ENCODE data around the gene TSPAN14.

Gene TSPAN14

GRCh38 chr10:80489371-80490112, 35.4 kb downstream of the TSPAN14 start:
- no peak for DNase-seq (ENCODE audit: low read depth in 1 of 2, low spot score in 1 of 2)
- Histone ChIP-seq H3K4me3 (replicated peaks; ENCODE audit: insufficient read depth, low read length) (no peak overlapping the region), H3K27me3 (ENCODE audit: insufficient read depth, poor library complexity, severe bottlenecking) (no peaks in the 10 kb centered on the region), H3K27ac (replicated peaks) (peak overlapping the region; percentile 84)
- TF ChIP-seq, protein P1, sequence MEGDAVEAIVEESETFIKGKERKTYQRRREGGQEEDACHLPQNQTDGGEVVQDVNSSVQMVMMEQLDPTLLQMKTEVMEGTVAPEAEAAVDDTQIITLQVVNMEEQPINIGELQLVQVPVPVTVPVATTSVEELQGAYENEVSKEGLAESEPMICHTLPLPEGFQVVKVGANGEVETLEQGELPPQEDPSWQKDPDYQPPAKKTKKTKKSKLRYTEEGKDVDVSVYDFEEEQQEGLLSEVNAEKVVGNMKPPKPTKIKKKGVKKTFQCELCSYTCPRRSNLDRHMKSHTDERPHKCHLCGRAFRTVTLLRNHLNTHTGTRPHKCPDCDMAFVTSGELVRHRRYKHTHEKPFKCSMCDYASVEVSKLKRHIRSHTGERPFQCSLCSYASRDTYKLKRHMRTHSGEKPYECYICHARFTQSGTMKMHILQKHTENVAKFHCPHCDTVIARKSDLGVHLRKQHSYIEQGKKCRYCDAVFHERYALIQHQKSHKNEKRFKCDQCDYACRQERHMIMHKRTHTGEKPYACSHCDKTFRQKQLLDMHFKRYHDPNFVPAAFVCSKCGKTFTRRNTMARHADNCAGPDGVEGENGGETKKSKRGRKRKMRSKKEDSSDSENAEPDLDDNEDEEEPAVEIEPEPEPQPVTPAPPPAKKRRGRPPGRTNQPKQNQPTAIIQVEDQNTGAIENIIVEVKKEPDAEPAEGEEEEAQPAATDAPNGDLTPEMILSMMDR (IDR thresholded peaks at IDR 0.05; ENCODE audit: insufficient read depth, low read length): no peak
- no peak for TF ChIP-seq GABPA (IDR thresholded peaks at IDR 0.05; ENCODE audit: low read depth)

DNA sequence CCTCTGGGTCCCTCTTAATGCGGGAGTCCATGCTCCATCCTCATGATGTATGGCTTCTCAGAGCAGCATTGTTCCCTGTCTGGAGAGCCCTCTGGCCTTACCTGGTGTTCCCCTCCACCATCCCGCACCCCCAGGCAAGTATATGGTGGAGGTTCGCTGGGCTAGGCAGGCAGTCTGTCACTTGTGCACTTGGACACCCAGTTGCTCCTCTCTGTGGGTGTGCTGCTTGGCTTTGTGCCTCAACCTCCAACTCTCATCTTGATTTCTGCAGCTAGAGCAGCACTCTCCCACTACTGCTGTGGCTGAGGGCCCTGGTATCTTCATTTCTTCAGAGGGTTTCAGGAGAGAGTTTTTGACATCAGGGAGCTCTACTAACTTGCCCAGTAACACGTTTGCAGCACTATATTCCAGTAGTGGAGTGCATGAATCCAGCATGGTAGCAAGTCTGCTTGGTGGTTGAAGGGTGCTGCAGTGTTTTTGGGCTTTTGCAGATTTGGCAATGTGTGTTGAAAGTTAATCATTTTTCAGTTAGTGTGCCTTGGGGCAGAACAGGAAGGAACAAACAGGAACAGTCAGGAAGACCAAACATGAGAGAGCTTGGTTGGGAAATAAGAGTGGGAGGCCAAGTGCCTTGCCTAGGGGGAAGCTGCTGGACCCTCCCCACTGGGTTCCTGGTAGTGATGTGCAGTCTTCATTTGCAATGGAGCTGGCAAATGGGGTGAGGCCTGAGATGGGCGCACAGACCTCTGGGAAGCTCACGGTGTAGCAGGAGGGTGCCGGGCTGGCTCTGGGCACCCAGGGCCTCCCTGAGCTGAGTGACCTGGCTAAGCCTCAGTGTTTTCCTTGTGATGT, 37.4 kb downstream of the TSPAN14 start:
- H3K27ac ChIP-seq (replicated peaks): peak overlapping the region; percentile 84
- H3K4me3 ChIP-seq (replicated peaks; ENCODE audit: insufficient read depth, low read length): no peak overlapping the region
- TF ChIP-seq SPI1 (IDR thresholded peaks at IDR 0.05; ENCODE audit: borderline replicate concordance, low read depth) (peak; percentile 75; the same call in 1 of the 2 replicates), GABPA (IDR thresholded peaks at IDR 0.05; ENCODE audit: low read depth) (peak; percentile 52; the same call in 1 of the 2 replicates), POLR2AphosphoS5 (IDR thresholded peaks at IDR 0.05; ENCODE audit: low read depth) (peak; percentile 74)
- TF ChIP-seq, protein P1 (IDR thresholded peaks at IDR 0.05; ENCODE audit: insufficient read depth, low read length): no peak
- TF ChIP-seq, protein P2, sequence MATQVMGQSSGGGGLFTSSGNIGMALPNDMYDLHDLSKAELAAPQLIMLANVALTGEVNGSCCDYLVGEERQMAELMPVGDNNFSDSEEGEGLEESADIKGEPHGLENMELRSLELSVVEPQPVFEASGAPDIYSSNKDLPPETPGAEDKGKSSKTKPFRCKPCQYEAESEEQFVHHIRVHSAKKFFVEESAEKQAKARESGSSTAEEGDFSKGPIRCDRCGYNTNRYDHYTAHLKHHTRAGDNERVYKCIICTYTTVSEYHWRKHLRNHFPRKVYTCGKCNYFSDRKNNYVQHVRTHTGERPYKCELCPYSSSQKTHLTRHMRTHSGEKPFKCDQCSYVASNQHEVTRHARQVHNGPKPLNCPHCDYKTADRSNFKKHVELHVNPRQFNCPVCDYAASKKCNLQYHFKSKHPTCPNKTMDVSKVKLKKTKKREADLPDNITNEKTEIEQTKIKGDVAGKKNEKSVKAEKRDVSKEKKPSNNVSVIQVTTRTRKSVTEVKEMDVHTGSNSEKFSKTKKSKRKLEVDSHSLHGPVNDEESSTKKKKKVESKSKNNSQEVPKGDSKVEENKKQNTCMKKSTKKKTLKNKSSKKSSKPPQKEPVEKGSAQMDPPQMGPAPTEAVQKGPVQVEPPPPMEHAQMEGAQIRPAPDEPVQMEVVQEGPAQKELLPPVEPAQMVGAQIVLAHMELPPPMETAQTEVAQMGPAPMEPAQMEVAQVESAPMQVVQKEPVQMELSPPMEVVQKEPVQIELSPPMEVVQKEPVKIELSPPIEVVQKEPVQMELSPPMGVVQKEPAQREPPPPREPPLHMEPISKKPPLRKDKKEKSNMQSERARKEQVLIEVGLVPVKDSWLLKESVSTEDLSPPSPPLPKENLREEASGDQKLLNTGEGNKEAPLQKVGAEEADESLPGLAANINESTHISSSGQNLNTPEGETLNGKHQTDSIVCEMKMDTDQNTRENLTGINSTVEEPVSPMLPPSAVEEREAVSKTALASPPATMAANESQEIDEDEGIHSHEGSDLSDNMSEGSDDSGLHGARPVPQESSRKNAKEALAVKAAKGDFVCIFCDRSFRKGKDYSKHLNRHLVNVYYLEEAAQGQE (IDR thresholded peaks at IDR 0.05; ENCODE audit: insufficient replicate concordance, low read depth): peak; percentile 28
- H3K27me3 ChIP-seq (ENCODE audit: insufficient read depth, poor library complexity, severe bottlenecking): no peaks in the 10 kb centered on the region
- peak; percentile 96 for DNase-seq (ENCODE audit: low read depth in 1 of 2, low spot score in 1 of 2)

GRCh38 chr10:80492848-80493521, 38.9 kb downstream of the TSPAN14 start:
- Histone ChIP-seq H3K27ac (replicated peaks) (peak overlapping the region; percentile 84), H3K4me3 (replicated peaks; ENCODE audit: insufficient read depth, low read length) (no peak overlapping the region), H3K27me3 (ENCODE audit: insufficient read depth, poor library complexity, severe bottlenecking) (no peaks in the 10 kb centered on the region)
- DNase-seq (ENCODE audit: low read depth in 1 of 2, low spot score in 1 of 2): no peak
- TF ChIP-seq, protein P1 (IDR thresholded peaks at IDR 0.05; ENCODE audit: insufficient read depth, low read length): no peak

- Histone ChIP-seq H3K4me3 (replicated peaks; ENCODE audit: insufficient read depth, low read length) (no peak overlapping the region), H3K27ac (replicated peaks) (peak overlapping the region; percentile 84), H3K27me3 (ENCODE audit: insufficient read depth, poor library complexity, severe bottlenecking) (no peaks in the 10 kb centered on the region)
- DNase-seq (ENCODE audit: low read depth in 1 of 2, low spot score in 1 of 2): peak in 1 of 2 experiments; percentile 63
- peak; percentile 33; the same call in 1 of the 2 replicates for TF ChIP-seq GABPA (IDR thresholded peaks at IDR 0.05; ENCODE audit: low read depth)
- peak; percentile 47; the same call in 1 of the 2 replicates for TF ChIP-seq SPI1 (IDR thresholded peaks at IDR 0.05; ENCODE audit: borderline replicate concordance, low read depth)
- TF ChIP-seq, protein P1 (IDR thresholded peaks at IDR 0.05; ENCODE audit: insufficient read depth, low read length): no peak
- TF ChIP-seq, protein P2 (IDR thresholded peaks at IDR 0.05; ENCODE audit: insufficient replicate concordance, low read depth): no peak
- no peak for TF ChIP-seq POLR2AphosphoS5 (IDR thresholded peaks at IDR 0.05; ENCODE audit: low read depth)
These were observed 39.5 kb downstream of the TSPAN14 start for GRCh38 chr10:80493522-80494051.

All from HL-60 (cell line).